Stomach (tissue), 9 donors: Measurements from ENCODE around the gene COL19A1. TPM values are rescaled to one million over a fixed set of nuclear protein-coding genes. Genes with fewer than 3 reads are reported as not detected.

Source experiments
- DNase-seq, 2 donors: peaks; one replicate each; pipeline versions ENCODE4 v3.0.0 to v3.0.0-alpha.2; 2013 to 2019
- H3K27ac ChIP-seq, 5 donors: fragments of 200-600 bp in 4 of 5; sonication (generic) in 4 of 5; one replicate each; pipeline ENCODE4 v1.5.1; 2013 to 2019; ENCODE audit warnings: mild to moderate bottlenecking in 1 of 5, moderate library complexity in 1 of 5
- H3K27me3 ChIP-seq, 3 donors: fragments of 200-600 bp; sonication (generic); one replicate each; pipeline ENCODE4 v1.5.1; 2017 to 2019; ENCODE audit warnings: mixed run types in 1 of 3
- H3K36me3 ChIP-seq, 4 donors: fragments of 200-600 bp; sonication (generic); 1 replicate in 3 of 4; 2 replicates in 1 of 4; pipeline ENCODE4 v1.5.1; 2016 to 2019
- H3K4me1 ChIP-seq, 4 donors: fragments of 200-600 bp; sonication (generic); one replicate each; pipeline ENCODE4 v1.5.1; 2016 to 2019
- H3K4me3 ChIP-seq, 4 donors: fragments of 200-600 bp; sonication (generic) in 3 of 4; one replicate each; pipeline ENCODE4 v1.5.1; 2016 to 2019; ENCODE audit warnings: mild to moderate bottlenecking in 1 of 4
- H3K9me3 ChIP-seq, 4 donors: fragments of 200-600 bp; sonication (generic); one replicate each; pipeline ENCODE4 v1.5.1; 2016 to 2019
- EP300 ChIP-seq: sonication (generic); formaldehyde crosslinking; IDR thresholded peaks from one replicate; pipeline ENCODE4 v1.6.1; 2017; ENCODE audit warnings: antibody characterized with exemption
- POLR2A ChIP-seq, 4 donors: fragments of 450-650 bp; IDR thresholded peaks; one replicate each; pipeline ENCODE4 v1.6.1; 2016; ENCODE audit warnings: antibody characterized with exemption in 4 of 4, control low read depth in 2 of 4, mild to moderate bottlenecking in 1 of 4, moderate library complexity in 1 of 4
- POLR2AphosphoS5 ChIP-seq, 3 donors: sonication (generic); formaldehyde crosslinking; IDR thresholded peaks; one replicate each; pipeline ENCODE4 v1.6.1; 2016; ENCODE audit warnings: antibody characterized with exemption in 3 of 3
- WGBS, 5 donors: extraction: QIAGEN DNeasy Blood & Tissue Kit in 3 of 5; methylation state at CpG; one replicate each; pipeline versions ENCODE4 v1.1.5 to v1.1.7; 2013 to 2018; 5-methylcytosine and 5-hydroxymethylcytosine counted together
- intact Hi-C: fragments of 100-400 bp; cut with DNase I; formaldehyde crosslinking; loops from one replicate; pipeline ENCODE4 v1.15.1; 2023; ENCODE audit warnings: low total_unique reads
- polyA plus RNA-seq, 3 donors: library from polyadenylated mRNA; stranded (reverse); fragments of 200-250 nt; gene quantifications; one replicate each; pipeline ENCODE4 v1.2.3, GENCODE V29; 2013
- total RNA-seq, 5 donors: library from RNA; depleted of rRNA; stranded (reverse); fragments of >200 nt; gene quantifications; one replicate each; pipeline versions ENCODE4 v1.1.0 to v1.2.3, GENCODE V29; 2014 to 2016
- TF ChIP-seq, protein P1 (sequence below), 7 experiments: fragments of 450-650 bp in 4 of 7; fragments of 200-600 bp in 3 of 7; sonication (generic) in 3 of 7; IDR thresholded peaks; one replicate each; pipeline ENCODE4 v1.5.1; 2016 to 2019; ENCODE audit warnings: antibody characterized with exemption in 7 of 7, control low read depth in 2 of 7, mild to moderate bottlenecking in 1 of 7
- donor health status: healthy with polysubstance abuse.
- donor health status: Bipolar disorder and iron deficiency.
- donor health status: healthy.

COL19A1 gene
- total and polyA plus RNA-seq, 8 donors, result 0.13 to 13.4 (median 2.5) TPM; not detected in 3

DNA sequence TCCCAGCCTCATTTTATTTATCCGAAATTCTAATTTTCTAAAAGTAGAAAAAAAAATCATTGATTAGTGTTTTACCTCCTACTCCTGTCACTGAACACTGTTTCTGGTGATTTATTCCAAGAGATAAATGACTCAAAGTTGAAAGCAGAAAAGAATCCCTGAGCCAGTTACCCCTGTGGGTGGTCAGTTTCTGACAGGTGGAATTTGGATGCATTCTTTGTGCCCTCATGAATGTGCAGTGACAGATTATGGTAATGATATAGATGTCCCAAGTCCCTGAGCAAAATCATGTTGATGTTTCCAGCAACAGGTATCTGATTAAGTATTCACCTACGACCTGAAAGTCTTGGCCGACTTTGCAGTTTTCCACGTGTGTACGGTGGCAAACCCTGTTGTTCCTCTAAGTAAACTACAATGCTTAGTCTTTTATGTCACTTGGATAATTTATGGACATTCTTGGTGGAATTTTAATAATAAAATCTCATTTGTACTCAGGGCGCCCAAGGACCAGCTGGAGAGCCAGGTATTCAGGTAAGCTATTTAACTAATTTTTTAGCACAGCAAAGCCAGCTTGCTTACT is 282.9 kb downstream of the COL19A1 start:
- intact Hi-C loops, result no loop called here
- WGBS, 5 donors, result 80 to 86% (median 84%) methylated on average over 6 of the region's 6 CpGs
- Histone ChIP-seq H3K9me3 (no peaks in the 10 kb centered on the region), H3K4me3 (no peak overlapping the region), H3K27ac (no peak overlapping the region), H3K4me1 (no peaks in the 10 kb centered on the region), H3K27me3 (no peaks in the 10 kb centered on the region), H3K36me3 (peaks cover 0 to 7% (median 0%) of the 10 kb centered on the region in 4 donors)
- no peak for TF ChIP-seq EP300
- TF ChIP-seq POLR2A (IDR thresholded peaks at IDR 0.05), result no peak
- TF ChIP-seq POLR2AphosphoS5 (IDR thresholded peaks at IDR 0.05), result no peak
- TF ChIP-seq, protein P1, sequence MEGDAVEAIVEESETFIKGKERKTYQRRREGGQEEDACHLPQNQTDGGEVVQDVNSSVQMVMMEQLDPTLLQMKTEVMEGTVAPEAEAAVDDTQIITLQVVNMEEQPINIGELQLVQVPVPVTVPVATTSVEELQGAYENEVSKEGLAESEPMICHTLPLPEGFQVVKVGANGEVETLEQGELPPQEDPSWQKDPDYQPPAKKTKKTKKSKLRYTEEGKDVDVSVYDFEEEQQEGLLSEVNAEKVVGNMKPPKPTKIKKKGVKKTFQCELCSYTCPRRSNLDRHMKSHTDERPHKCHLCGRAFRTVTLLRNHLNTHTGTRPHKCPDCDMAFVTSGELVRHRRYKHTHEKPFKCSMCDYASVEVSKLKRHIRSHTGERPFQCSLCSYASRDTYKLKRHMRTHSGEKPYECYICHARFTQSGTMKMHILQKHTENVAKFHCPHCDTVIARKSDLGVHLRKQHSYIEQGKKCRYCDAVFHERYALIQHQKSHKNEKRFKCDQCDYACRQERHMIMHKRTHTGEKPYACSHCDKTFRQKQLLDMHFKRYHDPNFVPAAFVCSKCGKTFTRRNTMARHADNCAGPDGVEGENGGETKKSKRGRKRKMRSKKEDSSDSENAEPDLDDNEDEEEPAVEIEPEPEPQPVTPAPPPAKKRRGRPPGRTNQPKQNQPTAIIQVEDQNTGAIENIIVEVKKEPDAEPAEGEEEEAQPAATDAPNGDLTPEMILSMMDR (IDR thresholded peaks at IDR 0.05), result no peak
- DNase-seq, result no peak

DNA sequence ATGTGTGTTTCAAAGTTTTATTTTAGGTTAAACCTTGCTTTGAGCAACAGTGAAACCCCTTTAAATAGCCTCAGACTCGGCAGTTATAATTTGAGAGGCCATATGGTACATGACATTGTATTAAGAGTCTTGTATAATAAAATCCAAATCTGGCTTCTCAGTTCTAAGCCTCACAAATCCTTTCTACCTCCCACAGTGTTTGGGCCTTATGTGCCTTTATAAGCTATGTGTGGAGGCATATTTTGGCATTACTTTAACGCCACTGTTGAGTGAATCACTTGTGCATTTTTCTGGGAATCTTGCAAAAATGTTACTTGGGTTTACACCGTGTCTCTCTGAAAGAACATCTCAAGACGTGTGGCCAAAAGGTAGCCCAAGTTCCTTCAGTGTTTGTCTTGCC is 284.2 kb downstream of the COL19A1 start:
- Histone ChIP-seq H3K27me3 (no peaks in the 10 kb centered on the region), H3K9me3 (no peaks in the 10 kb centered on the region), H3K4me1 (no peaks in the 10 kb centered on the region), H3K4me3 (no peak overlapping the region), H3K36me3 (no peaks in the 10 kb centered on the region), H3K27ac (no peak overlapping the region)
- WGBS, 5 donors, result 17 to 48% (median 35%) methylated on average over 4 of the region's 4 CpGs
- TF ChIP-seq POLR2AphosphoS5 (IDR thresholded peaks at IDR 0.05) (no peak), POLR2A (IDR thresholded peaks at IDR 0.05) (no peak), EP300 (no peak)
- TF ChIP-seq, protein P1 (IDR thresholded peaks at IDR 0.05), result no peak
- DNase-seq, result no peak
- intact Hi-C loops, result no loop called here

DNA sequence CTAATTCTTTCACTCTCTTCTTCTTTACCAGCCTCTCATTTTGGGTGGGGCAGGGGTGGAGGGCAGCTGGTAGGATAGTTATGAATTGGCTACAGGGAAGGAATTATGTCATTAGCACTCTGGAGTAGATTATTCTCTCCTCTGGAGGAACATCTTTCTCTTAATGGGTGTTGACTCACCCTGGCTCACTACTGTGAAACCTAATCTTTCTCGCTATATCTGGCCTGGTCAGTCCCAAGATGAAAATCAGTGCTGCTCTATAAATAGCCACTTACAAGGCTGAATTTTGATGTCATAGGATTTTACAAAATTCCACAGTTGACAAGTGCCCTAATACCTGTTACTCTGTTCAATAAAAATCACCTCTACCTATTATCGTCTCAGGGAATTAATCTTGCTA is 285.3 kb downstream of the COL19A1 start:
- Histone ChIP-seq H3K27me3 (no peaks in the 10 kb centered on the region), H3K4me1 (no peaks in the 10 kb centered on the region), H3K36me3 (no peaks in the 10 kb centered on the region), H3K27ac (no peak overlapping the region), H3K4me3 (no peak overlapping the region), H3K9me3 (no peaks in the 10 kb centered on the region)
- DNase-seq, result no peak
- WGBS, 5 donors, result 37 to 80% (median 59%) methylated on average over 2 of the region's 2 CpGs
- intact Hi-C loops, result no loop called here
- TF ChIP-seq POLR2A (IDR thresholded peaks at IDR 0.05) (no peak), EP300 (no peak), POLR2AphosphoS5 (IDR thresholded peaks at IDR 0.05) (no peak)
- TF ChIP-seq, protein P1 (IDR thresholded peaks at IDR 0.05), result no peak

DNA sequence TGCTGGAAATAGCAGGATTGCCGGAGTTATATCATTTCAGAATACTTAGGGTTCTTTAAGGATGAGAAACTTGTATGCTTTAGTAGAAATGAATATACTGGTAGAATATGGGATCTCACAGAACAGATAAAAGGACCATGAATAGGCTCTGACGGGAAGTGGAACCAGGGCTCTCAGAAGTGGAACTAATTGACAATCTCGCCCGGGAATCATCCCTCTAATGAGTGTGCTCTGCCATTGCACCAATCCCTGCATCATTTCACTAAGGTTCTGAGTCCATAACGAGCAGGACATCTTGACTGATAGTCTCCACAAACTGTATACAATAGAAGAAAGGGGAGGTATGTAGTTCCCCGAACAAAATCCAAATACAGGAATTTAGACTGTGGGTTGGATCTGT is 286.4 kb downstream of the COL19A1 start:
- intact Hi-C loops, result no loop called here
- TF ChIP-seq POLR2AphosphoS5 (IDR thresholded peaks at IDR 0.05), result no peak
- TF ChIP-seq EP300, result no peak
- TF ChIP-seq POLR2A (IDR thresholded peaks at IDR 0.05), result no peak
- TF ChIP-seq, protein P1 (IDR thresholded peaks at IDR 0.05), result no peak
- WGBS, 5 donors, result 76 to 86% (median 82%) methylated on average over 6 of the region's 6 CpGs

More for the DNA sequence above, 286.4 kb downstream of the COL19A1 start:
- no peak overlapping the region for H3K27ac ChIP-seq
- H3K4me3 ChIP-seq, result no peak overlapping the region
- H3K36me3 ChIP-seq, result no peaks in the 10 kb centered on the region
- DNase-seq, result no peak
- no peaks in the 10 kb centered on the region for H3K27me3 ChIP-seq
- no peaks in the 10 kb centered on the region for H3K9me3 ChIP-seq
- H3K4me1 ChIP-seq, result no peaks in the 10 kb centered on the region
